NB4 (cell line): ENCODE data around the gene SPECC1L.

ENCODE experiments used
- DNase-seq: peaks from one replicate; pipeline ENCODE4 v3.0.0; 2010; ENCODE audit warnings: low read depth
- H3K4me3 ChIP-seq: one replicate; pipeline ENCODE4 v1.5.1; 2011; ENCODE audit warnings: mild to moderate bottlenecking, low read depth, low read length, moderate library complexity
- CTCF ChIP-seq: IDR thresholded peaks from one replicate; pipeline ENCODE4 v1.5.1; 2012; ENCODE audit warnings: low read depth, low read length
- MYC ChIP-seq: IDR thresholded peaks from 2 replicates; pipeline ENCODE4 v1.6.1; 2011; ENCODE audit warnings: low read depth, low read length
- POLR2A ChIP-seq: IDR thresholded peaks from 2 replicates; pipeline ENCODE4 v1.6.1; 2011; ENCODE audit warnings: mild to moderate bottlenecking; ENCODE audit not compliant: insufficient read length; ENCODE audit errors: extremely low read depth
- TF ChIP-seq, protein P1 (sequence below): IDR thresholded peaks from 2 replicates; pipeline ENCODE4 v1.6.1; 2011; ENCODE audit warnings: low read depth, low read length

SPECC1L gene

DNA sequence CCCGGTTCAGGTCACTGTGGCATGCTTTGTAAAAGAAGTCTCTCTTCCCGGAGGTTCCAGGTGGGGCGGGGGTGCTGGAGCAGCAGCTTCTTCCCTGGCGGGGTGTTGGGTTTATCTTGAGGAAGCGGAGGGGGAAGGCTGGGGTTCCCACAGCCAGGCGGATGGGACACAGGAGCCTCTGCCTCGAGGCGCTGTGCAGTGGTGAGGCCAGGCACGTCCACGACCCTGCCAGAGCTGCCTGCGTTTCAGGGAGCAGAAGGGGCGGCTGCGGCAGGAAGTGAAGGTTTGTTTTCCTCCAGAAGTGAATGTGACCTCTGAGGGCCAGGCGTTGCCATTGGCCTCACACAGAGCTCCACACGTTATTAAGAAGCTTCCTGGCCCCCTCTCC, 136.6 kb downstream of the SPECC1L start:
- no peak for TF ChIP-seq MYC
- TF ChIP-seq, protein P1, sequence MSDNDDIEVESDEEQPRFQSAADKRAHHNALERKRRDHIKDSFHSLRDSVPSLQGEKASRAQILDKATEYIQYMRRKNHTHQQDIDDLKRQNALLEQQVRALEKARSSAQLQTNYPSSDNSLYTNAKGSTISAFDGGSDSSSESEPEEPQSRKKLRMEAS, result no peak
- TF ChIP-seq POLR2A, result no peak
- TF ChIP-seq CTCF, result no peak
- no peak overlapping the region for H3K4me3 ChIP-seq
- no peak for DNase-seq

DNA sequence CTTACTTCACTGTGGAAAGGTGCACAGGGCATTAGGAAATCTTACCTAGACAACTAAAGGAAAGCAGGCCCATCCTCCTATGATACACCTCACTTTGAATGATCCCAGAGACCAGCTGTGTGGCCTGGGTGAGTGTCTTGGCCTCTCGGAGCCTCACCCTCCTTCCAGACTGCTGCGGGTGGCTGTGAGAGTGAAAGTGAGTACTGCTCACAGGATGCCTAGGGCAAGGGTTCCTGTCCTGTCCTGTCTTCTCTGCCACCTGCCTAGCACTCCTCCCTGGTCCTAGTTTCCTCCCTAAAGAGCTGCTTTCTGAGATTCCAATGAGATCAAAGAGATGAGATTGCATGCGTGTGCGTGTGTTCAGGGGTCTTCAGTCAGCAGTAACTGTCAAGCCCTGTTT, 137.3 kb downstream of the SPECC1L start:
- H3K4me3 ChIP-seq, result no peak overlapping the region
- TF ChIP-seq CTCF (no peak), POLR2A (no peak), MYC (no peak)
- TF ChIP-seq, protein P1, result no peak
- no peak for DNase-seq

- DNase-seq, result no peak
- no peak for TF ChIP-seq MYC
- no peak for TF ChIP-seq POLR2A
- TF ChIP-seq, protein P1, result no peak
- no peak for TF ChIP-seq CTCF
- no peak overlapping the region for H3K4me3 ChIP-seq
These were observed 138.0 kb downstream of the SPECC1L start for GRCh38 chr22:24408630-24409029.

DNA sequence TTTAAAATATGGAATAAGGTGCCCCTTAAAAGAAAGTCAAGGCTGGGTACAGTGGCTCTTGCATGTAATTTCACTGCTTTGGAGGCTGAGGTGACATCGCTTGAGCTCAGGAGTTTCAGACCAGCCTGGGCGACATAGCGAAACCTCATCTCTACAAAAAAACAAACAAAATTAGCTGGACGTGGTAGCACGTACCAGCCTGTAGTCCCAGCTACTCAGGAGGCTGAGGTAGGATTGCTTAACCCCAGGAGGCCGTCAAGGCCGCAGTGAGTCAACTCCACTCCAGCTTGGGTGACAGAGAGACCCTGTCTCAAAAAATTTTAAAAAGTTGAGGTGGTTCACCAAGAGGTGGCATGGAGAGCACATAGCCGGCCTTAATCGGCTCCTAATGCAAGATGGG, 139.1 kb downstream of the SPECC1L start:
- no peak overlapping the region for H3K4me3 ChIP-seq
- no peak for TF ChIP-seq MYC
- TF ChIP-seq, protein P1, result no peak
- no peak for TF ChIP-seq POLR2A
- no peak for TF ChIP-seq CTCF
- DNase-seq, result peak; percentile 55

DNA sequence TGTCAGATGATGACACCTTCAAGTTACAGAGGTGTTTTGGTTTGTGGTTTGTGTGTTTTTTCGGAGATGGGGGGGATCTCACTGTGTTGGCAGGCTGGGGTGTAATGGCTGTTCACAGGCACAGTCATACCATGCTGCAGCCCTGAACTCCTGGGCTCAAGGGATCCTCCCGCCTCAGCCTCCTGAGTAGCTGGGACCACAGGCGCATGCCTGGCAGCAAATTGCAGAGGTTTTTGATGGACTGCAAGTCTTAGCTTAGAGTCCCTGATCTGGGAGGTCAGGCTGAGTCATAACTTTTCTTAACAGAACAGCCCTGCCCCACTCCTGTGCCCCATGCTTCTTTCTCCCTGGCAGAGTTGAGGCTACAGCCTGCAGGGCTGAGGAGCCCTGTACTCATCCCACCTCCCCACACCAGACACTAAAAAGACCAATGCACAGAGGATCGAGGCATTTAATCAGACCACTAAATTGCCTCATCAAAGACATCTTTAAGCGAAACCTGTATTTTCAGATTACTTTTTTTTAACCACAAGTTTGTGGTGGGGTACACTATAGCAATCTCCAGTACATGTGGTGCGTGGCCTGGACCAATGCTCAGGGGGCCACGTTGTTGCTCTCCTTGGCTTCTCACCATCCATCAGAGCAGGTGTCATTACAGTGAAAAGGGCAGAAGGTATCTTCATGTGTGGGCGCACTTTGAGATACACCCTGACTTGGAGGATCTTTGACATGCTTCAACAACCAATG, 139.7 kb downstream of the SPECC1L start:
- DNase-seq, result peak; percentile 48
- TF ChIP-seq MYC, result no peak
- TF ChIP-seq POLR2A, result no peak
- H3K4me3 ChIP-seq, result no peak overlapping the region

- no peak for TF ChIP-seq MYC
- no peak for TF ChIP-seq CTCF
- TF ChIP-seq, protein P1, result no peak
- no peak for TF ChIP-seq POLR2A
- DNase-seq, result no peak
These were observed 140.8 kb downstream of the SPECC1L start for GRCh38 chr22:24411256-24412004.

More at GRCh38 chr22:24411256-24412004, 140.8 kb downstream of the SPECC1L start:
- no peak overlapping the region for H3K4me3 ChIP-seq
